ENCODE data around the gene DDI2. TPM values are rescaled to one million over a fixed set of nuclear protein-coding genes. Genes with fewer than 3 reads are reported as not detected.
"Not testable (repeated sequence)": the region's sequence is repeated elsewhere in the genome, so short reads cannot be mapped to it uniquely, and the experiment has no call there.

The DDI2 gene
- polyA plus RNA-seq, 1 experiment: 7.8 TPM

- ChIA-PET POLR2A (no interaction called here), CTCF (no interaction called here)
- no peak overlapping the region for H3K4me3 ChIP-seq (ENCODE audit: low read depth, low read length)
- TF ChIP-seq, protein P1, sequence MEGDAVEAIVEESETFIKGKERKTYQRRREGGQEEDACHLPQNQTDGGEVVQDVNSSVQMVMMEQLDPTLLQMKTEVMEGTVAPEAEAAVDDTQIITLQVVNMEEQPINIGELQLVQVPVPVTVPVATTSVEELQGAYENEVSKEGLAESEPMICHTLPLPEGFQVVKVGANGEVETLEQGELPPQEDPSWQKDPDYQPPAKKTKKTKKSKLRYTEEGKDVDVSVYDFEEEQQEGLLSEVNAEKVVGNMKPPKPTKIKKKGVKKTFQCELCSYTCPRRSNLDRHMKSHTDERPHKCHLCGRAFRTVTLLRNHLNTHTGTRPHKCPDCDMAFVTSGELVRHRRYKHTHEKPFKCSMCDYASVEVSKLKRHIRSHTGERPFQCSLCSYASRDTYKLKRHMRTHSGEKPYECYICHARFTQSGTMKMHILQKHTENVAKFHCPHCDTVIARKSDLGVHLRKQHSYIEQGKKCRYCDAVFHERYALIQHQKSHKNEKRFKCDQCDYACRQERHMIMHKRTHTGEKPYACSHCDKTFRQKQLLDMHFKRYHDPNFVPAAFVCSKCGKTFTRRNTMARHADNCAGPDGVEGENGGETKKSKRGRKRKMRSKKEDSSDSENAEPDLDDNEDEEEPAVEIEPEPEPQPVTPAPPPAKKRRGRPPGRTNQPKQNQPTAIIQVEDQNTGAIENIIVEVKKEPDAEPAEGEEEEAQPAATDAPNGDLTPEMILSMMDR (IDR thresholded peaks at IDR 0.05; ENCODE audit: low read depth, low read length): no peak
- H3K27ac ChIP-seq (ENCODE audit: low read depth, low read length): no peak overlapping the region
- no peaks in the 10 kb centered on the region for H3K9me3 ChIP-seq (ENCODE audit: control insufficient read depth, insufficient read depth, low read length)
- H3K27me3 ChIP-seq (ENCODE audit: control insufficient read depth, insufficient read depth, low read length): no peaks in the 10 kb centered on the region
- no peak for DNase-seq (ENCODE audit: low read depth, low spot score)
These were observed 23.4 kb downstream of the DDI2 start for GRCh38 chr1:15640667-15641066.

DNA sequence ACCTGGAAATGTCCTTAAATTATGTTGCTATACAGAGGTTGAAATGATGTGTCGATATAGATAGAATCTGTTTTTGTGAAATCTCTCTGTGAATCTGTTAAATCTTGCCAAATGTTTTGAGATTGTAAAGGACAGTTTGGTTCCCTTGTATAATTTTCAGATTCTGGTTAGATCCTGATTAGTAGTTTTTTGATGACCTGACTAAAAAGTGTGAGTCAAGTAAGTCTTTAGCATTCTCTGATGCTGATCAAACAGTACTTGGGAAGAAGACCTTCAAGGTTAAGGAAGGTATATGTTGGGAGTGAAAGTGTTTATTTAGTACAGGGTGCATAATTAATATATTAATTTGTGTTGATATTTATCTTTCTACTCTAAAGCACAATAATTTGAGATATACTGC is 32.7 kb downstream of the DDI2 start:
- CTCF ChIA-PET: no interaction called here
- DNase-seq (ENCODE audit: low read depth, low spot score): no peak
- no peak overlapping the region for H3K27ac ChIP-seq (ENCODE audit: low read depth, low read length)
- no peak overlapping the region for H3K4me3 ChIP-seq (ENCODE audit: low read depth, low read length)
- TF ChIP-seq, protein P1 (IDR thresholded peaks at IDR 0.05; ENCODE audit: low read depth, low read length): no peak
- H3K9me3 ChIP-seq (ENCODE audit: control insufficient read depth, insufficient read depth, low read length): no peaks in the 10 kb centered on the region
- H3K27me3 ChIP-seq (ENCODE audit: control insufficient read depth, insufficient read depth, low read length): no peaks in the 10 kb centered on the region
- POLR2A ChIA-PET: no interaction called here

GRCh38 chr1:15650433-15650832 is 33.2 kb downstream of the DDI2 start:
- H3K27ac ChIP-seq (ENCODE audit: low read depth, low read length): no peak overlapping the region
- TF ChIP-seq, protein P1 (IDR thresholded peaks at IDR 0.05; ENCODE audit: low read depth, low read length): no peak

GRCh38 chr1:15652130-15652529 is 34.9 kb downstream of the DDI2 start:
- H3K9me3 ChIP-seq (ENCODE audit: control insufficient read depth, insufficient read depth, low read length); CTCF ChIA-PET: not testable (repeated sequence)
- POLR2A ChIA-PET: interaction anchor here (0.7 kb wide), 1 partner anchor 26 kb away, joined by 3 read pairs; no protein-coding TSS in a partner anchor

More at GRCh38 chr1:15650433-15650832, 33.2 kb downstream of the DDI2 start:
- CTCF ChIA-PET: no interaction called here
- POLR2A ChIA-PET: no interaction called here
- Histone ChIP-seq H3K27me3 (ENCODE audit: control insufficient read depth, insufficient read depth, low read length) (no peaks in the 10 kb centered on the region), H3K9me3 (ENCODE audit: control insufficient read depth, insufficient read depth, low read length) (no peaks in the 10 kb centered on the region), H3K4me3 (ENCODE audit: low read depth, low read length) (no peak overlapping the region)
- DNase-seq (ENCODE audit: low read depth, low spot score): no peak

DNA sequence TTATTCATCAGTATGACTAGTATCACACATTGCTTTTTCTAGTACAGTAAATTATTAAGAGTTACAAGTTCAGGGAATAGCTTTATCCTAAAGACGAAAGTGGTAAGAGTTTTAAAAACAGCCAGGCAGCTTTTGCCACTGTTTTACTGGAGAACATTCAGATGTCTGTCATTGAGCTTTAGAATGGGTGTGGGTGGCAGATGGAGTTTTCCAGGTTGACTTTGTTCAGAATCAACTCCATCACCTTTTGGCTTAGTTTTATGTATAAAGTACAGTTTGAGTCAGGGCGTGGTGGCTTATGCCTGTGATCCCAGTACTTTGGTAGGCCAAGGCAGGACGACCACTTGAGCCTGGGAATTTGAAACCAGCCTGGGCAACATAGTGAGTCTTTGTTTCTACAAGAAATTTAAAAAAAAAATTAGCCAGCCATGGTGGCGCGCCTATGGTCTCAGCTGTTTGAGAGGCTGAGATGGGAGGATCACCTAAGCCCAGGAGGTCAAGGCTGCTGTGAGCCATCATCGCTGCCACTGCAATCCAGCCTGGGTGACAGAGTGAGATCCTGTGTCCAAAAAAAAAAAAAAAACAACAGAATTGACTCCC is 36.9 kb downstream of the DDI2 start:
- POLR2A ChIA-PET: no interaction called here
- Histone ChIP-seq H3K4me3 (ENCODE audit: low read depth, low read length) (no peak overlapping the region), H3K27ac (ENCODE audit: low read depth, low read length) (no peak overlapping the region), H3K9me3 (ENCODE audit: control insufficient read depth, insufficient read depth, low read length) (no peaks in the 10 kb centered on the region), H3K27me3 (ENCODE audit: control insufficient read depth, insufficient read depth, low read length) (no peaks in the 10 kb centered on the region)
- TF ChIP-seq, protein P1 (IDR thresholded peaks at IDR 0.05; ENCODE audit: low read depth, low read length): no peak
- CTCF ChIA-PET: interaction anchor here (0.7 kb wide), 1 partner anchor 28 kb away, joined by 3 read pairs; no protein-coding TSS in a partner anchor
- no peak for DNase-seq (ENCODE audit: low read depth, low spot score)

More at GRCh38 chr1:15652130-15652529, 34.9 kb downstream of the DDI2 start:
- not testable (repeated sequence) for H3K4me3 ChIP-seq (ENCODE audit: low read depth, low read length); DNase-seq (ENCODE audit: low read depth, low spot score); H3K27ac ChIP-seq (ENCODE audit: low read depth, low read length); H3K27me3 ChIP-seq (ENCODE audit: control insufficient read depth, insufficient read depth, low read length)
